HUES6 (cell line): ENCODE data around the gene SZRD1.
A peak's percentile ranks its signal among the peaks of the same experiment; 100 is the strongest.
"Not testable (repeated sequence)": the region's sequence is repeated elsewhere in the genome, so short reads cannot be mapped to it uniquely, and the experiment has no call there.

ENCODE experiments used
- H3K27ac ChIP-seq: 2 replicates; pipeline ENCODE4 v1.7.0; 2013; ENCODE audit warnings: low read depth, mild to moderate bottlenecking, low read length, inconsistent platforms
- H3K27me3 ChIP-seq: 2 replicates; pipeline ENCODE4 v1.6.1; 2013; ENCODE audit warnings: low read length; ENCODE audit not compliant: control insufficient read depth, insufficient read depth
- H3K36me3 ChIP-seq: 2 replicates; pipeline ENCODE4 v1.6.1; 2013; ENCODE audit warnings: low read length; ENCODE audit not compliant: control insufficient read depth, insufficient read depth
- H3K4me1 ChIP-seq: 2 replicates; pipeline ENCODE4 v1.6.1; 2013; ENCODE audit warnings: low read length; ENCODE audit not compliant: control insufficient read depth, insufficient read depth
- H3K4me3 ChIP-seq: 2 replicates; pipeline ENCODE4 v1.5.1; 2013; ENCODE audit warnings: low read depth, low read length
- H3K9ac ChIP-seq: one replicate; pipeline ENCODE4 v1.6.1; 2013; ENCODE audit warnings: mild to moderate bottlenecking, low read length
- H3K9me3 ChIP-seq: 2 replicates; pipeline ENCODE4 v1.6.1; 2013; ENCODE audit warnings: low read depth, low read length; ENCODE audit not compliant: control insufficient read depth, insufficient read depth

SZRD1 gene

DNA sequence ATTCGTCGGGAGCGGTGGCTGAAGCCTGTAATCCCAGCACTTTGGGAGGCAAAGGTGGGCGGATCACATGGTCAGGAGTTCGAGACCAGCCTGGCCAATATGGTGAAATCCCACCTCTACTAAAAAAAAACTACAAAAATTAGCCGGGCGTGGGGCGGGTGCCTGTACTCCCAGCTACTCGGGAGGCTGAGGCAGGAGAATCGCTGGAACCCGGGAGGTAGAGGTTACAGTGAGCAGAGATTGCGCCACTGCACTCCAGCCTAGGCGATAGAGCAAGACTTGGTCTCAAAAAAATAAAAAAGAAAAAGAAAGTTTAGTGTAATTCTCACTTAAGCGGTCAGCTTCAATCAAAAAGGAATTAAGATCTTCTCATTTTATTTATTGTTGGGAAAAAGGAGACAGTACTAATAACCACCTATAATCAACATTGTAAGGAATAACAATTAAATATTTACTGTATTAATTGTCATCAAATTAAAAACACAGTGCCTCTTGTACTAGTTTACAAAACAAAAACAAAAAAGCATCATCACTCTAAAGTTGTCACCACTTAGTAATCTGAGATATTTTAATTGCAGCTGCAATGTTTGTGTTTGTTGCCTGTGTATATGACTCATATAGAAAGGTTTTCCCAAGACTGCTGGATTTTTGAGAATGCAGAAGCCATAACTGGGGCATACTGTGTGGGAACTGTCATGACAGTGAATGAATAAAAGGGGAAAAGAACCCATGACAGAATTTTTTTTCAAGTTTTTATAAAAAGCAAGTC, 18.4 kb upstream of the SZRD1 start:
- no peak overlapping the region for H3K27ac ChIP-seq
- no peak overlapping the region for H3K4me3 ChIP-seq
- no peaks in the 10 kb centered on the region for H3K9me3 ChIP-seq
- no peaks in the 10 kb centered on the region for H3K27me3 ChIP-seq
- no peaks in the 10 kb centered on the region for H3K36me3 ChIP-seq
- no peak overlapping the region for H3K9ac ChIP-seq
- H3K4me1 ChIP-seq, result peaks cover 14% of the 10 kb centered on the region; the same call in 1 of the 2 replicates

DNA sequence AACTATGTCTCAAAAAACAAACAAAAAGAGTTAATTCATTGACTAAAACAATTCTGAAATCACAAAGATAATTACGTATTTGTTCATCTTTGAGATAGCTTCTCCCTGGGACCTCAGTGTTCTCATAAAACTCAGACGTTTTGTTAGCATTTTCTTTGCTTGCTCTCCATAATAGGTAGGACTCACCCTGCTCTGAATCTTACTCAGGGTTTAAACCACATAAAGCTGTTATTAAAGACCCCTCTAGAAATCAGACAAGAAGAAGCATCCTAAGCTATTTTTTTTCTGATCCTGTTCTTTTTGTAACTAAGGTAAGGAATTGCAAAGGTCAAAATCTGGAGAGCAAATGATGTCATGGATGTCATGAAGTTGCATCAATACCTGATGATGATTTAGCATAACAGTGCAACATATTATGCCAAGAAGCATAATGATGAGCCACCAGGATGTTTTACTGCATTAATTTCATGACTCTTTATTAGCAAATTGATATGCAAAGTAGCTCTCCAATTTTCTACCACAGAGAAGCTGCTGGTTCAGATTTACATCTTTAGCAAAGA, 17.1 kb upstream of the SZRD1 start:
- H3K9me3 ChIP-seq, result no peaks in the 10 kb centered on the region
- H3K27ac ChIP-seq, result no peak overlapping the region
- H3K4me3 ChIP-seq, result no peak overlapping the region
- H3K9ac ChIP-seq, result no peak overlapping the region
- H3K4me1 ChIP-seq, result peaks cover 14% of the 10 kb centered on the region; the same call in 1 of the 2 replicates
- no peaks in the 10 kb centered on the region for H3K27me3 ChIP-seq
- no peaks in the 10 kb centered on the region for H3K36me3 ChIP-seq

DNA sequence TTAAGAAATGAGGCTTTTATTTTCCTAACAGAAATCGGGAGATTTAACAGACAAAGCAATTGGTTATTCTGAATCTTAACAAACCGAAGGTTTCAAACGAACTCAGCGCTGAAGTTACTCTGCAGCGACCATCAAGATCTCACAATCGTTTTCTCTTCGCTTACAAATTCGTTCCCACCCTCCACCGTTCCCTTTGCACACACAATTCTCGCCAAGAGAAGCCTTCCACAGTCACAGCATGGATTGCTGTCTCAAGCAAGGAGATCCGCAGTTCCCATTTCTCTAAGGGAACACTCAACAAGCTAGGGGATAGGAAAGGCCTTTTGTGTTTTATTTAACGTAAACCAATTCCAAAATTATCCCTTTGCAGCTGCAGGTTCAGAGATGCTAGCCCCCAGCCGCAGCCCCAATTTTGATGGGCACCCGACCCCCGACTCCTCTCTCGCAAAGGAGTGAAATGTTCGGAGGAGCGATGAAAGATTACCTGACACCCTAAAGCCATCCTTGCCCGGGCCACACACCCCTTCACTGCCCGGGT, 15.5 kb upstream of the SZRD1 start:
- Histone ChIP-seq H3K36me3 (no peaks in the 10 kb centered on the region), H3K4me1 (peaks cover 14% of the 10 kb centered on the region; the same call in 1 of the 2 replicates), H3K4me3 (peak overlapping the region; percentile 90), H3K27ac (peak overlapping the region; percentile 68; the same call in 1 of the 2 replicates), H3K27me3 (no peaks in the 10 kb centered on the region), H3K9ac (peak overlapping the region; percentile 93), H3K9me3 (no peaks in the 10 kb centered on the region)

DNA sequence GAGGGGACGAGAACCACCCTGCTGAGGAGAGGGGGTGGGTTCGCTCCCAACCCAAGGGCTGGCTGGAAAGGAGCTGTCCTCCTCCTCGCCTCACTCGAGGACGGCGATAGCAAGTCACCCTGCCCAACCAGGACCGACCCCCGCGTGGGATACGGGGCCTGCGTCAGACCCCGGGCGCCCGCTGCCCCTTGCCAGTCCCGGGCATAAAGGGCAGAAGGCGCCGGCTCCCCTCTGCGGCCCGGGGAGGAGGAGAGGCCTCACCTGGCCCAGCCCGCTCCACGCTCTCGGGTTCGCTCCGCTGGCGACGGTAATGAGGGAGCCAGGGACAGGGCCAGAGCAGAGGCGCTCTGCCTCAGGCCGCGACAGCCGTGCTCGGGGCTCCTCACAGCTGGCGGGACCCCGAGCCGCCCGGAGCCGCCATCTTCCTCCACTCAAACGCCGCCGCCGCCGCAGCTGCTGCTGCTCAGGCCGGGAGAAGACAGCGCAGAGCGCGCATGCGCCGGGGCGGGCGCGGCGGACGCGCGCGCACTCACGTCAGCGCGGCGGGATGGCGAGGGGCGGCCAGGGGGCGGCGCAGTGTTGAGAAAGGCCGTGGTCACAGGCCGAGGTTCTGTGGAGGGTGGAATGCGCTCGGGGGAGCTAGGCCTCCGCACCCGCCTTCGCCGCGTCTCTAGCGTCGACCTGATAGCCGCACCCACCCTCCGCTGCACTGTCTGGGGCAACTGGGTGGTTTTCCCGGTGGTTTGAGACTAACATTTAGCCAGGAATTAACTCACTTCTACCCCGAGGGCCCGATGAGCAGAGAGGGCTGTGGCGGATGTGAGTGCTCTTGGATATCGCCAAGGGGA, 14.8 kb upstream of the SZRD1 start, which contains the start of gene FBXO42:
FBXO42 (minus strand) TSS at position 487 of the 848 bp plus-strand sequence. CDS start 37,062 bp downstream, outside the sequence.
- Histone ChIP-seq H3K9me3 (no peaks in the 10 kb centered on the region), H3K4me1 (peaks cover 14% of the 10 kb centered on the region; the same call in 1 of the 2 replicates), H3K36me3 (no peaks in the 10 kb centered on the region), H3K27me3 (no peaks in the 10 kb centered on the region), H3K9ac (peak within 1 kb of the TSS; percentile 93), H3K27ac (peak within 1 kb of the TSS; percentile 68; the same call in 1 of the 2 replicates), H3K4me3 (peak within 1 kb of the TSS; percentile 90)

DNA sequence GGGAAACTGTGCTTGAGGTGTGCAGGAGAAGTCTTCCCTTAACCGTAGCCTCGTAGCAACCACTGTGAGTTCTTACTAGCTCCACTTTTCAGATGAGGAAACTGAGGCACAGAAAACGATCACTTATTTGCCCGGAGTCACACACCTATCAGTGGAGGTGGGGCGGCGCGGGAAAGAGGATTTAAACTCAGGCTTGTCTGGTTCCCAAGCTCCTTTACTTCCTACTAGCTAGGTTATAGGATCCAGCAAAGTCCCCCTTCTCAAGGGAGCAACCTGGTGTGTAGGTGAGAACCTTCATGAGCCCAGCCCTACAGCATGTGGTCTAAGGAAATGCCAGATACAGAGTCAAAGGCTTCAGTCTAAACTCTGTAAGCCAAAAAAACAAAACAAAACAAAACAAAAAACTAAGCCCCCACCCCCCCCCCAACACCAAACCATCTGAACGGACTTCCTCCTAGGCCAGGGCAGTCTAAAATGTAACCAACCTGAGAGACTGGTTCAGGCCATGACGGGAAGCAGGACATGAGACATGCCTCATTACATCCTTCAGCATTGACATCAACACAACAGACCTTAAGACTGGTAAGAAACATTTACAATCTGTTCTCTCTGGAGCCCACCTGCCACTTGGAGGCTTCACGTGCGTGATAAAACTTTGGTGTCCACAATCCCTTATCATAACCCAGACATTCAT, 14.1 kb upstream of the SZRD1 start:
- Histone ChIP-seq H3K4me1 (peaks cover 14% of the 10 kb centered on the region; the same call in 1 of the 2 replicates), H3K4me3 (peak overlapping the region; percentile 90), H3K9ac (peak overlapping the region; percentile 70), H3K9me3 (no peaks in the 10 kb centered on the region), H3K27ac (no peak overlapping the region), H3K27me3 (no peaks in the 10 kb centered on the region), H3K36me3 (no peaks in the 10 kb centered on the region)

DNA sequence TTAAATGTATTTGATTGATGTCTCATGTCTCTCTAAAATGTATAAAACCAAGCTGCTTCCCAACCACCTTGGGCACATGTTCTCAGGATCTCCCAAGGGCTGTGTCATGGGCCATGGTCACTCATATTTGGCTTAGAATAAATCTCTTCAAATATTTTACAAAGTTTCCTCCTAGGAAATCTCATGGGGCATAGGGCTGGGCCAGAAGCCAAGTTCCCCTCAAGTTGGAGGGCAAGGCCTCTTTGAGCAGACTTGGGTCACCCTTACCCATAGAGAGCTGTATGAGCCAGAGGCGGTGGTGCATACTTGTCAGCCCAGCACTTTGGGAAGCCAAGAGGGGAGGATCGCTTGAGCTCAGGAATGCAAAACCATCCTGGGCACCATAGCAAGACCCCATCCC, 12.4 kb upstream of the SZRD1 start:
- Histone ChIP-seq H3K9me3 (no peaks in the 10 kb centered on the region), H3K36me3 (no peaks in the 10 kb centered on the region), H3K9ac (no peak overlapping the region), H3K27ac (no peak overlapping the region), H3K4me1 (peaks cover 14% of the 10 kb centered on the region; the same call in 1 of the 2 replicates), H3K4me3 (no peak overlapping the region), H3K27me3 (no peaks in the 10 kb centered on the region)

DNA sequence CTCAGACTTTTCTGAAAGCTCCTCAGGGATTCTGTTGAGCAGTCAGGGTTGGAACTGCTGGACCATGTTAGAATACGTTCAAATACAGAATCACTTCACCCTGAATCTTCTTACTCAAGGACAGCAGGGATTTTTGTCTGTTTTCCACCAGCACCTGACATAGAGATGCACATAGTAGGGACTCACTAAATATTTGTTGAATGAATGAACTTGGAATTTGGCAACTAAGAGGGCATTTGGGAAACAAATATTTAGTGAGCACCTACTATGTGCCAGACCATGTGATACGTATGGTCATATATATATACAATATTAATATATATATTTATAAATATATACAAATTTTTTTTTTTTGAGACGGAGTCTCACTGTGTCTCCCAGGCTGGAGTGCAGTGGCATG, 10.2 kb upstream of the SZRD1 start:
- Histone ChIP-seq H3K4me3 (no peak overlapping the region), H3K27me3 (no peaks in the 10 kb centered on the region), H3K4me1 (peaks cover 6% of the 10 kb centered on the region; the same call in 1 of the 2 replicates), H3K9ac (no peak overlapping the region), H3K27ac (no peak overlapping the region), H3K9me3 (no peaks in the 10 kb centered on the region), H3K36me3 (no peaks in the 10 kb centered on the region)

DNA sequence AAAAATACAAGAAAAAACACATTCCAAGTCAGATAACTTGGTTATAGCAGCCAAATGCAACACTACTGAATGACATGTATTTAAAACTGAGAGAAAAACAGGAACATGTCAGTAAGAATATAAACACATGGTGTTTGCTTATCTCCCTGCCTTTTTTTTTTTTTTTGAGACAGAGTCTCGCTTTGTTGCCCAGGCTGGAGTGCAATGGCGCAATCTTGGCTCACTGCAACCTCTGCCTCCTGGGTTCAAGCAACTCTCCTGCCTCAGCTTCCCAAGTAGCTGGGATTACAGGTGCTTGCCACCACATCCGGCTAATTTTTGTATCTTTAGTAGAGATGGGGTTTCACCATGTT, 1.9 kb upstream of the SZRD1 start:
- not testable (repeated sequence) for H3K4me3 ChIP-seq, H3K27ac ChIP-seq, H3K36me3 ChIP-seq, H3K27me3 ChIP-seq, H3K9ac ChIP-seq, H3K9me3 ChIP-seq
- 0 out of 2 replicates have a peak, but pooled peaks cover 11% of the 10 kb centered on the region for H3K4me1 ChIP-seq

DNA sequence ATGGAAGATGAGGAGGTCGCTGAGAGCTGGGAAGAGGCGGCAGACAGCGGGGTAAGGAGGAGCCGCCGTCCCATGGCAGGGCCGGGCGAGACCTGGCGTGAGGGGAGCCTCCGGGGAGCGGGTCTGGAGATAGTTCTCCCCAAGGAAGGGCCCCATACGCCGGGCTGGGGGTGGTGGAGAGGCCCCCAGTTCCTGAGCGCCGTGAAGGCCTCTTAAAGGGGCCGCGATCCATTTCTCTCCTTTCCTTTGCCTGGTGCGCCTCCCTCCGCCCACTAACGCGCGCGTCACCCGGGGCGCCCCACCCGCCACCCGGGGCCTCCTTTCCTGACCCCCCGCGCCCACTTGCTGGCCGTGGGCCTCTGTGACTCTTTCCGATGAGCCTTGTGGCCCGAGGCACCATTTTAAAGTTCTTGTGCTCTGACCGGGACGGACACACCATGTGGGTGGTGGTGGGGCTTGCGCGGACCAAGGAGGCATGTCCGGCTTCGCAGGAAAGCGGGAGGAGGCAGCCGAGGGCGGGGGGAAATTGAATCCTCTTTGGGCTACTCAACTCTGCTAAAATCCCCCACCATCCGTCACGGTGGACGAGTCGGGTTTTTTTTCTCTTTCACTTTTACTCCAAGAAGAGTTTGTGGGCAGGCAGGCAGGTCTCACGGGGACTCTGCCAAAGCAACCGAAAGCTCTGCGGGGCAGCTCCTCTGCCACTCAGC, 371 bp downstream of the SZRD1 start:
- Histone ChIP-seq H3K36me3 (no peaks in the 10 kb centered on the region), H3K4me3 (peak overlapping the region; percentile 88), H3K27ac (peak overlapping the region; percentile 91), H3K9ac (peak overlapping the region; percentile 96), H3K4me1 (0 out of 2 replicates have a peak, but pooled peaks cover 11% of the 10 kb centered on the region), H3K9me3 (no peaks in the 10 kb centered on the region), H3K27me3 (no peaks in the 10 kb centered on the region)
